Activated T-helper 17 cell treated with anti-CD3 and anti-CD28 coated beads, Interleukin-2, amount 50 U/mL, for 72 hours (primary cell): Measurements from ENCODE around the gene SLC25A48. TPM values are rescaled to one million over a fixed set of nuclear protein-coding genes. Genes with fewer than 3 reads are reported as not detected.
"Not testable (repeated sequence)": the region's sequence is repeated elsewhere in the genome, so short reads cannot be mapped to it uniquely, and the experiment has no call there.

Experiments used
- ATAC-seq: fragments of 150-1000 bp; cut with Tn5 transposase; replicated peaks from 2 replicates; pipeline ENCODE4 v1.10.0; 2021; ENCODE audit warnings: mild to moderate bottlenecking, moderate library complexity
- H3K27ac Mint-ChIP-seq: one replicate; pipeline ENCODE4 v1.8.0; 2022; ENCODE audit warnings: mixed read lengths
- H3K27me3 Mint-ChIP-seq: one replicate; pipeline ENCODE4 v1.8.0; 2022; ENCODE audit warnings: mixed read lengths
- H3K36me3 Mint-ChIP-seq: one replicate; pipeline ENCODE4 v1.8.0; 2022; ENCODE audit warnings: low read depth, mild to moderate bottlenecking, mixed read lengths
- H3K4me1 Mint-ChIP-seq: one replicate; pipeline ENCODE4 v1.8.0; 2022; ENCODE audit warnings: mixed read lengths
- H3K4me3 Mint-ChIP-seq: one replicate; pipeline ENCODE4 v1.8.0; 2022; ENCODE audit warnings: mild to moderate bottlenecking, mixed read lengths
- H3K9me3 Mint-ChIP-seq: one replicate; pipeline ENCODE4 v1.8.0; 2022; ENCODE audit warnings: mixed read lengths
- total RNA-seq, 2 donors: library from RNA; stranded (reverse); gene quantifications; one replicate each; pipeline ENCODE4 v1.2.3, GENCODE V29; 2022

SLC25A48 gene
- total RNA-seq, 2 donors from 2014 or later = not detected

- no peaks in the 10 kb centered on the region for H3K36me3 Mint-ChIP-seq
- H3K4me3 Mint-ChIP-seq = no peak overlapping the region
- H3K27ac Mint-ChIP-seq = no peak overlapping the region
- H3K4me1 Mint-ChIP-seq = peaks cover 5% of the 10 kb centered on the region
- peaks cover 8% of the 10 kb centered on the region for H3K9me3 Mint-ChIP-seq
- H3K27me3 Mint-ChIP-seq = peaks cover 41% of the 10 kb centered on the region
- ATAC-seq = peak; percentile 26
Observed at GRCh38 chr5:135833961-135834638, 363 bp upstream of the SLC25A48 start.

DNA sequence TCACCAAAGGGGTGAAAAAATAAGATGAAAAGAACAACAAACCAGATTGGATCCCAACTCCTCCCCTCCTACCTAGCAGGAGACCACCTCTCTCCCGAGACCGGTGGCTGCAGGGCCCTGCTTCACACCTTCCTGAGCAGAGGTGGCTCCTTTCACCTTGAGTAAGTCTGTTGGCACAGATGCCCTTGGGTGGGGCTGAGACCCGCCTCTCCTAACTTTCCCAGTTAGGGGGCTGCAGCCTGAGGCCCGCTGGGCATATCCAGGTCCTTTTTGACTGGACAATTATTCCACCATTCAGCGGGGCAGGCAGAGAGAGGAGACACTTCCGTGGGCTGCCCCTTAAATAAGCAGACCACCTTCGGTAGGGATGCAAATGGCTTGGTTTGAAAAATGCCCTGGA is 1.3 kb downstream of the SLC25A48 start:
- no peak overlapping the region for H3K27ac Mint-ChIP-seq
- ATAC-seq = no peak
- H3K36me3 Mint-ChIP-seq = no peaks in the 10 kb centered on the region
- H3K27me3 Mint-ChIP-seq = peaks cover 32% of the 10 kb centered on the region
- H3K4me3 Mint-ChIP-seq = no peak overlapping the region
- H3K4me1 Mint-ChIP-seq = peaks cover 5% of the 10 kb centered on the region
- H3K9me3 Mint-ChIP-seq = peaks cover 8% of the 10 kb centered on the region

DNA sequence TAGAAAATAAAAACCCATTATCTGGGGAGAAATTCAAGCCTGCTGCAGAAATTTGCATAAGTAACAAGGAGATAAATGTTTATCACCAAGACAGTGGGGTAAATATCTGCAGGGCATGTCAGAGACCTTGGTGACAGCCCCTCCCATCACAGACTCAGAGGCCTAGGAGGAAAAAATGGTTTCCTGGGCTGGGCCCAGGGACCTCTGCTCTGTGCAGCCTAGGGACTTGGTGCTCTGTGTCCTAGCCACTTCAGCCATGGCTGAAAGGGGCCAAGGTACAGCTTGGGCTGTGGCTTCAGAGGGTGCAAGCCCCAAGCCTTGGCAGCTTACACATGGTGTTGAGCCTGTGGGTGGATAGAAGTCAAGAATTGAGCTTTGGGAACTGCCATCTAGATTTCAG is 3.9 kb downstream of the SLC25A48 start:
- H3K4me3 Mint-ChIP-seq, ATAC-seq, H3K27ac Mint-ChIP-seq, H3K36me3 Mint-ChIP-seq, H3K4me1 Mint-ChIP-seq, H3K9me3 Mint-ChIP-seq: not testable (repeated sequence)
- peaks cover 32% of the 10 kb centered on the region for H3K27me3 Mint-ChIP-seq

DNA sequence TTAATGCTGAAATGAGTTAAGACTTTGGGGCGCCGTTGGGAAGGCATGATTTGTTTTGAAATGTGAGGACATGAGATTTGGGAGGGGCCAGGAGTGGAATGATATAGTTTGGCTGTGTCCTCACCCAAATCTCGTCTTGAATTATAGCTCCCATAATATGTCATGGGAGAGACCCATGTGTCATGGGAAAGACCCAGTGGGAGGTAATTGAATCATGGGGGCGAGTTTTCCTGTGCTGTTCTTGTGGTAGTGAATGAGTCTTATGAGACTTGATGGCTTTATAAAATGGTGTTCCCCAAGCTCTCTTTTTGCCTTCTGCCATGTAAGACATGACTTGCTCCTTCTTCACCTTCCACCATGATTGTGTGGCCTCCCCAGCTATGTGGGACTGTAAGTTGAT is 5.1 kb downstream of the SLC25A48 start:
- H3K27ac Mint-ChIP-seq = no peak overlapping the region
- no peaks in the 10 kb centered on the region for H3K36me3 Mint-ChIP-seq
- H3K9me3 Mint-ChIP-seq = peaks cover 8% of the 10 kb centered on the region
- H3K4me3 Mint-ChIP-seq = no peak overlapping the region
- H3K4me1 Mint-ChIP-seq = no peaks in the 10 kb centered on the region
- ATAC-seq = peak; percentile 11
- H3K27me3 Mint-ChIP-seq = peaks cover 30% of the 10 kb centered on the region

- no peak for ATAC-seq
Observed at GRCh38 chr5:135840959-135841358, 6.5 kb downstream of the SLC25A48 start.

DNA sequence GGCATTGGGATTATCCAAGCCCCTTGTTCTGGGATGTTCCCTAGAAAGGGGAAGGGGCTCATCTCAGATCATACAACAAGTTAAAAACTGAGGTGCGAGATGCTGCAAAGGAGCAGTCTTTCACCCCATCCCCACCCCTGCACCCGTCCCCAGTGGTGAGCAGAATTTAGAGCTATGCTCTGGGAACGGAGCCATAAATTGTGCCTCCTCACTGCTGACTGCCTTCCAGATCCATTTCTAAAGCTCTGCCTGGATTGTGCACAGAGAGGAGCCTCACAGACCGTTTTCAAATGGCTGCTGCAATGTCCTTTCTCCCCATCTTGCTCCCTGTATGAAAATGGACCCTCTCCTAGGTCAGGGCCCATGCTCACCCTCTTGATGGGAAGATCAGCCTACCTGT is 8.3 kb downstream of the SLC25A48 start:
- ATAC-seq = no peak
- no peaks in the 10 kb centered on the region for H3K36me3 Mint-ChIP-seq
- H3K9me3 Mint-ChIP-seq = peaks cover 3% of the 10 kb centered on the region
- H3K4me3 Mint-ChIP-seq = no peak overlapping the region
- H3K27me3 Mint-ChIP-seq = peaks cover 29% of the 10 kb centered on the region
- no peaks in the 10 kb centered on the region for H3K4me1 Mint-ChIP-seq
- no peak overlapping the region for H3K27ac Mint-ChIP-seq

More at GRCh38 chr5:135840959-135841358, 6.5 kb downstream of the SLC25A48 start:
- Mint-ChIP-seq H3K36me3 (no peaks in the 10 kb centered on the region), H3K4me1 (no peaks in the 10 kb centered on the region), H3K27ac (no peak overlapping the region), H3K9me3 (peaks cover 8% of the 10 kb centered on the region), H3K4me3 (no peak overlapping the region), H3K27me3 (peaks cover 30% of the 10 kb centered on the region)

DNA sequence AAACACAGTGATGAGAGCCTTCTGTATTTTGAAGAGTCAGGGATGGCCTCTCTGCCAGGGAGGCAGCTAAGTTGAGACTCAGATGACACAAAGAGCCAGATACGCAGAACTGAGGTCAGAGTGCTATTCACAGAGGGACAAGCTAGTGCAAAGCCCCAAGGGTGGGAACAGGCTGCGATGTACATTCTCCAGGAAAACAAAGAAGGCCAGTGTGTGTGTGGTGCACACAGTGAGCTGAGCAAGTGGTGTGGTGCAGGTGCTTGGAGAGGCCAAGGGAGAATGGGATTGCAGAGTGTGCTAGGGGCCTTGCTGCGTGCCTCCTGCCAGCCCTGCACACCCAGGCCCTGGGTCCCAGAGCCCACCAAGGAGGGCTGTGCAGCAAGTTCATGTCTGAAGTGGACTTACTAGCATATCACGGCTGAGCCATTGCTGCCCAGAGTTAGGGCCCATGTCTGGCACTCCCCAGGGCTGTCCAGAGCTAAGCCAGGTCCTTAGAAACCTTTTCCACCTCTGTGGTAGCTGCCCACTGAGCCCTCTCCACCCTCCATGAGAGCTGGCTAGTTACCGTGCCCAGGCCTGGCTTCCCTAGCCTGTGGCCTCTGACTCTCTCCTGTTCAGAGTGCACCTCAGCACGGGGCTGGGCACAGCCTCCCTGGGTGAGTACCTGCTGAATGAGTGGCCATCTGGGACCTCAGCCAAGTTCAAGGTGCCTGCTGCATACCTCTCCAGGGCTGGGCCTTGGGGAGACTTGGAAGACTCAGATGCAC is 9.3 kb downstream of the SLC25A48 start:
- Mint-ChIP-seq H3K4me1 (no peaks in the 10 kb centered on the region), H3K4me3 (no peak overlapping the region), H3K9me3 (no peaks in the 10 kb centered on the region), H3K36me3 (no peaks in the 10 kb centered on the region), H3K27ac (no peak overlapping the region), H3K27me3 (peaks cover 26% of the 10 kb centered on the region)
- no peak for ATAC-seq

DNA sequence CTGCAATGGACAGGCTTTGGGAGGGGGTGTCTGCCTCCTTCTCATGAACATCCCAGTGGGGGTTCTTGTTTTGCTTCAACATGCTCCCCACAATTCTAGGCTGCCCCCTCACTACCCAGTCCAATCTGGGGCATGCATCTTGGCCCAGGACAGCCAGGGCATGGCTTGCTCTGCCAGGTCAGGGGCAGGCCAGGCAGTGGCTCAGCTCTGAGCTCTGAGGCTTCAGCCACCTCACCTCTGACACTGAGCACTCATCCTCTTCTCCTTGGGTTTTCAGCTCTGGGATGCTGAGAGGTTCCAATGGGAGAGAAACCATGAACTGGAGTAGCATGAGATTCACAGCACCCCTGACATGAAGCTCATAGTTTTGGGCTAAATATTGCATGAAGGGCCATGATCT is 11.8 kb downstream of the SLC25A48 start:
- Mint-ChIP-seq H3K27ac (no peak overlapping the region), H3K27me3 (peaks cover 21% of the 10 kb centered on the region), H3K36me3 (no peaks in the 10 kb centered on the region), H3K4me1 (no peaks in the 10 kb centered on the region), H3K9me3 (no peaks in the 10 kb centered on the region), H3K4me3 (no peak overlapping the region)
- no peak for ATAC-seq

DNA sequence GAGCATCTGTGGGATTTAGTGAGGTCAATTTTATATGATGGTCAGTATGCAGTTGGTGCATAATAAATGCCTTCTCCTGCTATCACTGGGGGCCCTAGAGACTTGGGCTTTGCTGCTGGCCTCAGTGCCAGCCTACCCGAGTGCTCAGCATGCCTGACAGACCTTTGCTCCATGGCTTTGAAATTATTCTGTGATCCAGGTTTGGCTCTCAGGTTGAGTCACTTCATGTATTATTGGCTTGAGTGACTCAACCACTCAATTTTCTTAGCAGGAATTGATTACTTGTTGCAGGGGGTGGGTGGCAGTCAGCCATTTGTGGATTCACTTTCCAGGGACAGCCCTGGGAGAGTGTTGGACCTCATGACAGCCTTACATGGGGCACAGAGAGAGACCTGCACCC is 13.5 kb downstream of the SLC25A48 start:
- Mint-ChIP-seq H3K27me3 (peaks cover 14% of the 10 kb centered on the region), H3K9me3 (no peaks in the 10 kb centered on the region), H3K4me3 (no peak overlapping the region), H3K36me3 (no peaks in the 10 kb centered on the region), H3K27ac (no peak overlapping the region), H3K4me1 (no peaks in the 10 kb centered on the region)
- no peak for ATAC-seq

DNA sequence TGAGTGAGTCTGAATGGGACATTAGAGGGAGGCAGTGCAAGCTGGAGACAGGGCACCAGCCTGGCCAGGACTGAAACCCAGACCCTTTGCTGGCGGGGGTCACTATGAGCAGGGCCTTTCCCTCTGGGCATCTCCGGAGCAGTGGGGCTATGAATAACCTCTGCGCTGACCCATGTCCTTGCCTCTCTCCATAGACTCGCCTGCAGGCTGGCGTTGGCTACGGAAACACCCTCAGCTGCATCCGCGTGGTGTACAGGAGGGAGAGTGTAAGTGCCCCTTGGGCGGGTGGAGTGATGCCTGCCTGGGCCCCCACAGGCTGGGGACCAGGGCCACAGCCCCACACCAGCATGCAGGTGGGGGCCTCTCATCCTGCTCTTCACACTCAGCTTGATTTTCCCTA is 15.8 kb downstream of the SLC25A48 start:
- H3K36me3 Mint-ChIP-seq = no peaks in the 10 kb centered on the region
- H3K4me1 Mint-ChIP-seq = no peaks in the 10 kb centered on the region
- peaks cover 11% of the 10 kb centered on the region for H3K27me3 Mint-ChIP-seq
- H3K9me3 Mint-ChIP-seq = no peaks in the 10 kb centered on the region
- no peak for ATAC-seq
- no peak overlapping the region for H3K27ac Mint-ChIP-seq
- no peak overlapping the region for H3K4me3 Mint-ChIP-seq

DNA sequence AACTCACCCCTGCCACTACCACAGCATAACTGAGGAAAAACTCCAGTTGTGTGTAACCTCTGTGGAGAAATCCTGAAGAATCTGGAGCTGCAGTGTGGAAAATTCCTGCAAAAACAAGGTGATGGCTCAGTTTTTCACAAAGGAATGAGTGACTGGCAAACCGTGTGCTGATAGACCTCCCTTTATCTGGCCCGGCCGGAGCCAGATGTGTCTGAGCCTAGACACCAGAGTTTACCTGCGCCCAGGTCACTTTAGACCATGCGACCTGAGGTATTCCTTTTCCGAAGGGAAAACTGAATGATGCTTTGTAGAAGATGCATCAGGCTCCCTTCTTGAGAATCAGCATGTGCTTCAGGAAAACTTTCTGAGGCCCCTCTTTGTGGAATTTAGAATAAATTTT is 16.2 kb downstream of the SLC25A48 start:
- Mint-ChIP-seq H3K36me3 (no peaks in the 10 kb centered on the region), H3K27ac (no peak overlapping the region), H3K4me1 (no peaks in the 10 kb centered on the region), H3K9me3 (no peaks in the 10 kb centered on the region), H3K4me3 (no peak overlapping the region), H3K27me3 (peaks cover 12% of the 10 kb centered on the region)
- ATAC-seq = no peak

GRCh38 chr5:135851186-135851914 is 16.9 kb downstream of the SLC25A48 start:
- Mint-ChIP-seq H3K27me3 (peaks cover 15% of the 10 kb centered on the region), H3K36me3 (no peaks in the 10 kb centered on the region), H3K27ac (no peak overlapping the region), H3K4me1 (no peaks in the 10 kb centered on the region), H3K4me3 (no peak overlapping the region), H3K9me3 (no peaks in the 10 kb centered on the region)
- ATAC-seq = no peak

DNA sequence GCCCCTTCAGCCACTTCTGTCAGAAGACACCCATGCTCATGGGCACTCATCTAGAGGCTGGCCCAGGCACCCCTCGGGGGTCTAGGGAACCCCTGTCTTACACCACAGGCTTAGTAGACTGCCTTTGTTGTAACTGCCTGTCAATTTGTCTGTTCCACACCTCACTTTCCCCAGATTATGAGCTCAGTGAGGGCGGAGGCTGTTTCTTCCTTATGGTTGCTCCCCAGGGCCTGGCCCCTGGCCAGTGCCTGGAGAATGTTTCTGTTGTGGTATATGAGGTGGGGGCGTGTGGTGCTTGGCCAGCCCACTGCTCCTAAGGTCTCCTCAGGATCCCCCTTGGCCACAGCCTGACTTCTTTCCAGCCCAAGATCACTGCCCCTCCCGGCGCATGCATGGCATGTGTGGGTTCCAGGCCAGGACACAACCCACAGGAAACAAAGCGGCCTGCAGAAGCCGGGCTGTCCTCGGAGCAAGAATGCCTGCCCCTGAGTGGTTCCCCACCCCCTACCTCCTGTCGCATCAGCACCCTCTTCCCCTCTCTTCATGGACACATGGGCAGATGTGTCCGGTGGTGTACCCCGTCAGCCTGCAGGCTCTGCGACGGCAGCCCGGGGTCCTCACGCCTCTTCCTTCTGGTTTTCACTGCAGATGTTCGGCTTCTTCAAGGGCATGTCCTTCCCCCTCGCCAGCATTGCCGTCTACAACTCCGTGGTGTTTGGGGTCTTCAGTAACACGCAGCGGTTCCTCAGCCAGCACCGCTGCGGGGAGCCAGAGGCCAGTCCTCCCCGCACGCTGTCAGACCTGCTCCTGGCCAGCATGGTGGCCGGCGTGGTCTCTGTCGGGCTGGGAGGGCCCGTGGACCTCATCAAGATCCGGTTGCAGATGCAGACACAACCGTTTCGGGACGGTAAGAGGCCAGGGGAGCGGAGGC is 17.7 kb downstream of the SLC25A48 start:
- ATAC-seq = no peak
- Mint-ChIP-seq H3K4me1 (no peaks in the 10 kb centered on the region), H3K9me3 (no peaks in the 10 kb centered on the region), H3K36me3 (no peaks in the 10 kb centered on the region), H3K27me3 (peaks cover 15% of the 10 kb centered on the region), H3K4me3 (no peak overlapping the region), H3K27ac (no peak overlapping the region)
